Measurements from ENCODE around the gene KASH5.
"Not testable (repeated sequence)": the region's sequence is repeated elsewhere in the genome, so short reads cannot be mapped to it uniquely, and the experiment has no call there.

The KASH5 gene

DNA sequence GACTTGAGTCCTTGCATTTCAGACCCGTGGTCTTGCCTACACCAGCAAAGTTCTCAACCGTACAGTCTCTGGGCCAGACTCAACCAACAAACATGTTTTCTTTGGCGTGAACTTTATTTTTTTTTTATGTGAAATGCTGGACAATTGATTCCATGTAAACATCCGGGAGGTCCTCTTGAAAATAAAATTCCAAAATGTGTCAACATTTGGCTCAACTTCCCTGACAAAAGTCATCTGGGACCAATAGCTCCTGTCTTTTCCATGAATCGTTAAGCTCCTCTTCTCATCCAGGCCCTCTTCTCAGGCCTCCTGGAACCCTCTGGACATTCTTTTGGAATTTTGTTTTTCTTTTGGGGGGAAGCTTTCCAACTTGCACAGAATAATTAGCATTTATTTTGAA lies 67.7 kb downstream of the KASH5 start:
- DNase-seq (ENCODE audit: low read depth): no peak

DNA sequence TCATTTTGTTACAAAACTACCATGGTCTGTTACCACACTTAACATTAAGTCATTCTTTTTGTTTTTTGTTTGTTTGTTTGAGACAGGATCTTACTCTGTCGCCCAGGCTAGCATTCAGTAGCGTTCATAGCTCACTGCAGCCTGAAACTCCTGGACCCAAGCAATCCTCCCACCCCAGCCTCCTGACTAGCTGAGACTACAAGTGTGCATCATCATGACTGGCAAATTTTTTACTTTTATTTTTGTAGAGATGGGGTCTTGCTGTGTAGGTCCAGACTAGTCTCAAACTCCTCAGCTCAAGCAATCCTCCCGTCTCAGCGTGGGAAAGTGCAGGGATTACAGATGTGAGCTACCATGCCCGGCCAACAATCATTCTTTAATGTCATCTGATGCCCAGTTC lies 68.3 kb downstream of the KASH5 start:
- no peak for DNase-seq (ENCODE audit: low read depth)

DNA sequence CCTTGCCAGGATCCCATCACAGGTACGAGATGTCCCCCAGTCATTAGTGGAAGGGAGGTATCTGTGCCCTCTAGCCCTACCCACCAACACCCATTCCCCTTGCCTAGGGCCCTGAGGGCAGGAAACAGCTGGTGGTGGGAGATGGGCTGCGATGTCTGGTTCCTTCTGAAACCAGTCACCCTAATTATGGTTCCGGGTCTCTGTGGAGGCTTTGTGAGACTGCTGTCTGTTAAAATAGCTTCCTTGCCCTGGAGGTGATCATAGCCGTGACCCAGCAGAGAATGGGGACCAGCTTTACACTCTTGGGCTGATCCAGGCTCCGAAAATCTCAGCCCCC lies 70.5 kb downstream of the KASH5 start:
- no peak for DNase-seq (ENCODE audit: low read depth)

DNA sequence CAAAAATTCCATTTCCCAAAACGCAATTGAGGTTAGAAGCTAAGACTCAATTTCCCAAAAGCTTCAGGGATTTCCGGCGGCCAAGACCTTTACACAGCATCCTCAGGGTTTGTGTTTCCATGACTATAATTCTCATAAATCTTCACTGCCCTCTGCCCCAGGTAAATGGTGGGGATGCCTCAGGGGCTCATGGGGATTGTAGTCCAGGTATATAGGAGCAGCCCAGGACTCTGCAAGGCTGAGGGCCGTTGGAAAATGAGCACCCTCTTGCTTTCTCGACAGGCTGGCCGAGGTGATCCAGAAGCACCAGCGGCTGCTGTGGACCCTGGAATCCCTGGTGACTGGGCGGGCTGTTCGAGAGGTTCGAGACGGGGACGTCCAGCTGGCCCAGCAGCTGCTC lies 71.3 kb downstream of the KASH5 start:
- DNase-seq (ENCODE audit: low read depth): no peak

DNA sequence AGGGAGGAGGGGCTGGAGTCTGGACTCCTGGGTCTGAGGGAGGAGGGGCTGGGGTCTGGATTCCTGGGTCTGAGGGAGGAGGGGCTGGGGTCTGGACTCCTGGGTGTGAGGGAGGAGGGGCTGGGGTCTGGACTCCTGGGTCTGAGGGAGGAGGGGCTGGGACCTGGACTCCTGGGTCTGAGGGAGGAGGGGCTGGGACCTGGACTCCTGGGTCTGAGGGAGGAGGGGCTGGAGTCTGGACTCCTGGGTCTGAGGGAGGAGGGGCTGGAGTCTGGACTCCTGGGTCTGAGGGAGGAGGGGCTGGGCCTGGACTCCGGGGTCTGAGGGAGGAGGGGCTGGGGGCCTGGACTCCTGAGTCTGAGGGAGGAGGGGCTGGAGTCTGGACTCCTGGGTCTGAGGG lies 73.1 kb downstream of the KASH5 start:
- not testable (repeated sequence) for DNase-seq (ENCODE audit: low read depth)

DNA sequence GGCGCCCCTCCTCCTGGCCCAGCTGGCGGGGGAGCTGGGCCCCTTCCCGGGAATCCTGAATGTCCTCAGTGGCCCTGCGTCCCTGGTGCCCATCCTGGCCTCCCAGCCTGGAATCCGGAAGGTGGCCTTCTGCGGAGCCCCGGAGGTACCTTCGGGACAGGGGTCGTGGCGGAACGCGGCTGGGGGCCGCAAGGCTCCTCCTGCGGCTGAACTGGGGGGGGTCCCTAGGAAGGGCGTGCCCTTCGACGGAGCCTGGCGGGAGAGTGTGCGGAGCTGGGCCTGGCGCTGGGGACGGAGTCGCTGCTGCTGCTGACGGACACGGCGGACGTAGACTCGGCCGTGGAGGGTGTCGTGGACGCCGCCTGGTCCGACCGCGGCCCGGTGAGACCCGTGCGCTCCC lies 73.6 kb downstream of the KASH5 start:
- no peak for DNase-seq (ENCODE audit: low read depth)

DNA sequence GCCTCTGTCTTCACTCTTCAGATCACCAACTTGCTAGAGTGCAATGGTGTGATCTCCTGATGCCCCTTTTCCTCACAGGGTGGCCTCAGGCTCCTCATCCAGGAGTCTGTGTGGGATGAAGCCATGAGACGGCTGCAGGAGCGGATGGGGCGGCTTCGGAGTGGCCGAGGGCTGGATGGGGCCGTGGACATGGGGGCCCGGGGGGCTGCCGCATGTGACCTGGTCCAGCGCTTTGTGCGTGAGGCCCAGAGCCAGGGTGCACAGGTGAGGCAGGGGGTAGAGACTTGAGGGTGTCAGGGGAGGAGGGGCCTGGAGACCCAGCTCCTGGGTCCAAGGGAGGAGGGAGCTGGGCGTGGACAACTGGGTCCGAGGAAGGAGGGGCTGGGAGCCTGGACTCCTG lies 74.4 kb downstream of the KASH5 start:
- DNase-seq (ENCODE audit: low read depth): no peak

DNA sequence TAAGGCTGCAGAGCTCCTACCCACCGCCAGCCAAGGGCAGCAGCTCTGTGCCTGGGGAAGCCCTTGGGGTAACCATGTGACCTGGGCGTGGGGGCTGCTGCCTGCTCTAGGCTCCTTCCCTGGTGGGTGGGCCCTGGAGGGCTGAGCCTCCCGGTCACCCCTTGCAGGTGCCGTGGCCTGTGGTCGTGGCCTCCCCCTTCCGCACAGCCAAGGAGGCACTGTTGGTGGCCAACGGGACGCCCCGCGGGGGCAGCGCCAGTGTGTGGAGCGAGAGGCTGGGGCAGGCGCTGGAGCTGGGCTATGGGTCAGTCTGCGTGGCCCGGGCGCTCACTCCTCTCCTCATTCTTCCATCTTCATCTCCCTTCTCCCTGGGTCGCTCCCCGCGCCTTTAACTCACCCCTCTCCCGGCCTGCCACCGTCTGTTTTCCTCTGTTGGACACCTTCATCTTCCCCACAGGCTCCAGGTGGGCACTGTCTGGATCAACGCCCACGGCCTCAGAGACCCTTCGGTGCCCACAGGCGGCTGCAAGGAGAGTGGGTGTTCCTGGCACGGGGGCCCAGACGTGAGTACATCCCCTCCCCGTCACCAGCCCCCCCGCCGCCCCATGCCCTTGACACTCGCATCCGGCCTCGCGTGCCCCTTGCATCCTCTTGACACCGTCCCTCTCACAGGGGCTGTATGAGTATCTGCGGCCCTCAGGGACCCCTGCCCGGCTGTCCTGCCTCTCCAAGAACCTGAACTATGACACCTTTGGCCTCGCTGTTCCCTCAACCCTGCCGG lies 76.1 kb downstream of the KASH5 start:
- DNase-seq (ENCODE audit: low read depth): no peak

DNA sequence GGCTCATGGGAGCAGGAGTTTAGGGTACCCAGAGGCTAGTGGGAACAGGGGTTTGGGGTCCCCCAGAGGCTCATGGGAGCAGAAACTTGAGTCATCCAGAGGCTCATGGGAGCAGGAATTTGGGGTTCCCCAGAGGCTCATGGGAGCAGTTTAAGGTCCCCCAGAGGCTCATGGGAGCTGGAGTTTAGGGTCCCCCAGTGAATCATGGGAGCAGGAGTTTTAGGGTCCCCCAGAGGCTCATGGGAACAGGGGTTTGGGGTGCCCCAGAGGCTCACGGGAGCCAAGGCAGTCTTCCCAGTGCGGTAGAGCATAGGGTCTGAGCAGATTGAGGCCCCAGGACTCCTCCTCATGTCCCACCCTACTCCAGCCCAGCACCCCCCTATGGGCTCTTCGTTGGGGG lies 77.3 kb downstream of the KASH5 start:
- no peak for DNase-seq (ENCODE audit: low read depth)
